ENCODE results near the gene MAGEB16.

The MAGEB16 gene

GRCh38 chrX:35798042-35798441 lies at the start of gene MAGEB16:
Gene MAGEB16, plus strand, starts transcription at chrX:35798342. Its CDS starts 3,855 bp downstream, at chrX:35802197.
- DNase-seq (ENCODE audit: low read depth in 2 of 2) = no peak

GRCh38 chrX:35773958-35774564 lies 24.1 kb upstream of the MAGEB16 start:
- no peak for DNase-seq (ENCODE audit: low read depth in 2 of 2)

GRCh38 chrX:35785075-35785474 lies 13.1 kb upstream of the MAGEB16 start:
- no peak for DNase-seq (ENCODE audit: low read depth in 2 of 2)

- no peak for DNase-seq (ENCODE audit: low read depth in 2 of 2)
Measured at GRCh38 chrX:35786271-35786670, 11.9 kb upstream of the MAGEB16 start.

GRCh38 chrX:35787867-35788266 lies 10.3 kb upstream of the MAGEB16 start:
- no peak for DNase-seq (ENCODE audit: low read depth in 2 of 2)

- no peak for DNase-seq (ENCODE audit: low read depth in 2 of 2)
Measured at GRCh38 chrX:35800474-35800873, 2.3 kb downstream of the MAGEB16 start.

GRCh38 chrX:35809781-35810180 lies 11.6 kb downstream of the MAGEB16 start:
- DNase-seq (ENCODE audit: low read depth in 2 of 2) = no peak

- no peak for DNase-seq (ENCODE audit: low read depth in 2 of 2)
Measured at GRCh38 chrX:35819241-35819640, 21.1 kb downstream of the MAGEB16 start.

GRCh38 chrX:35826503-35826902 lies 28.4 kb downstream of the MAGEB16 start:
- DNase-seq (ENCODE audit: low read depth in 2 of 2) = no peak

- no peak for DNase-seq (ENCODE audit: low read depth in 2 of 2)
Measured at GRCh38 chrX:35829501-35829900, 31.4 kb downstream of the MAGEB16 start.

GRCh38 chrX:35841872-35842271 lies 43.7 kb downstream of the MAGEB16 start:
- DNase-seq (ENCODE audit: low read depth in 2 of 2) = no peak

GRCh38 chrX:35842674-35843073 lies 44.5 kb downstream of the MAGEB16 start:
- no peak for DNase-seq (ENCODE audit: low read depth in 2 of 2)

- DNase-seq (ENCODE audit: low read depth in 2 of 2) = no peak
Measured at GRCh38 chrX:35847736-35848135, 49.6 kb downstream of the MAGEB16 start.
